Bronchial epithelial cell (primary cell): ENCODE measurements around the gene RAPGEF2. TPM values are rescaled to one million over a fixed set of nuclear protein-coding genes. Genes with fewer than 3 reads are reported as not detected.
"Not testable (repeated sequence)": the region's sequence is repeated elsewhere in the genome, so short reads cannot be mapped to it uniquely, and the experiment has no call there.

Experiments used
- DNase-seq: peaks from one replicate; pipeline ENCODE4 v3.0.0-alpha.2; 2010; ENCODE audit warnings: low read depth
- FAIRE-seq: peaks from 2 replicates; lab custom pipeline; 2011; peaks lifted over from hg19 to GRCh38; lab: Jason Lieb, UNC
- H3K27me3 ChIP-seq: 2 replicates; pipeline ENCODE4 v1.5.1; 2011; ENCODE audit warnings: low read length; ENCODE audit not compliant: control insufficient read depth, insufficient read depth
- H3K36me3 ChIP-seq: 2 replicates; pipeline ENCODE4 v1.5.1; 2011; ENCODE audit warnings: low read length; ENCODE audit not compliant: control insufficient read depth, insufficient read depth
- H3K4me3 ChIP-seq: 2 replicates; pipeline ENCODE4 v1.5.1; 2011; ENCODE audit warnings: mild to moderate bottlenecking, low read depth, low read length, control low read depth
- total RNA-seq: library from RNA; depleted of rRNA; stranded (reverse); fragments of >200 nt; gene quantifications from 2 replicates; pipeline ENCODE4 v1.2.1, GENCODE V29; 2014
- TF ChIP-seq, protein P1 (sequence below): IDR thresholded peaks from 2 replicates; pipeline ENCODE4 v1.5.1; 2011; ENCODE audit warnings: mild to moderate bottlenecking, moderate library complexity, low read length, control low read depth, inconsistent platforms; ENCODE audit not compliant: insufficient read depth, severe bottlenecking

RAPGEF2 gene
- total RNA-seq, 1 donor from 2014 or later = 37.6 TPM

DNA sequence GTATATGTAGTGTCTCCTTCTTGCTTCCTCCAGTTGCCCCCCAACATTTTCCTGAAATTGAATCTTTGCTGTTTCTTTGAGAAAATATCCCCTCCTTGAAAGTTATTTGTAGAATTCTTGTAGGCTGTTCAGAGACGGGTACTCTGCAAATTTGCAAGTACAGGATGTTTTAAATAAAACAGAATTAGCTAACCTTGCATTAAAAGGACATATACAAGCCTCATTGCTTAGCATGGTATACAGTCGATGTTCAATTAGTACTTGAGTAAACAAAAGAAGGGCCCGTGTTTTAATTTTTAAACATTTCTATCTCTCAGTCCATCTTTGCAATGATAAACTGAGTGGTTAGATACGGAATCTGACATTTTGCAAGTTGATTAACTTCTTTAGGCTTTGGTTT lies 50.8 kb downstream of the RAPGEF2 start:
- Histone ChIP-seq H3K4me3 (no peak overlapping the region), H3K36me3 (no peaks in the 10 kb centered on the region), H3K27me3 (no peaks in the 10 kb centered on the region)
- TF ChIP-seq, protein P1, sequence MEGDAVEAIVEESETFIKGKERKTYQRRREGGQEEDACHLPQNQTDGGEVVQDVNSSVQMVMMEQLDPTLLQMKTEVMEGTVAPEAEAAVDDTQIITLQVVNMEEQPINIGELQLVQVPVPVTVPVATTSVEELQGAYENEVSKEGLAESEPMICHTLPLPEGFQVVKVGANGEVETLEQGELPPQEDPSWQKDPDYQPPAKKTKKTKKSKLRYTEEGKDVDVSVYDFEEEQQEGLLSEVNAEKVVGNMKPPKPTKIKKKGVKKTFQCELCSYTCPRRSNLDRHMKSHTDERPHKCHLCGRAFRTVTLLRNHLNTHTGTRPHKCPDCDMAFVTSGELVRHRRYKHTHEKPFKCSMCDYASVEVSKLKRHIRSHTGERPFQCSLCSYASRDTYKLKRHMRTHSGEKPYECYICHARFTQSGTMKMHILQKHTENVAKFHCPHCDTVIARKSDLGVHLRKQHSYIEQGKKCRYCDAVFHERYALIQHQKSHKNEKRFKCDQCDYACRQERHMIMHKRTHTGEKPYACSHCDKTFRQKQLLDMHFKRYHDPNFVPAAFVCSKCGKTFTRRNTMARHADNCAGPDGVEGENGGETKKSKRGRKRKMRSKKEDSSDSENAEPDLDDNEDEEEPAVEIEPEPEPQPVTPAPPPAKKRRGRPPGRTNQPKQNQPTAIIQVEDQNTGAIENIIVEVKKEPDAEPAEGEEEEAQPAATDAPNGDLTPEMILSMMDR = no peak
- FAIRE-seq (no peak), DNase-seq (no peak)

DNA sequence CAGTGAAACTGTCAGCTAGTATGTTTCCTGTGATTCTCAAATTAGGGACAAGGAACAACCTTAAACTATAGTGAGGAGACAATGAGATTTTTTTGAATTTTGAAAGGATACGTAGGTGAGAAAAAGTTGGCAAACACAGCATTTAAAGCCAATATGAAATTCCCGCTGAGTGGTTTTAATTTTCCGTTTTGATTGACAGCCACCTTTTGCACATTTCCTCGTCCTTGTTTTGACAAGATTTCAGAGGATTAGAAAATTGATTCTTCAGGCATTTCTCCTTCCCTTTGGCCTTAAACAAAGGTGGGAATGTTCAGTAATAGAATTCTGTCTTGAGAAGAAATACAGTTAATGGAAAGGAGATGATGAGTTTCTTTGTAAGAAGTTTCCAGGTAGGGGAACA lies 52.2 kb downstream of the RAPGEF2 start:
- no peaks in the 10 kb centered on the region for H3K27me3 ChIP-seq
- H3K36me3 ChIP-seq = no peaks in the 10 kb centered on the region
- no peak overlapping the region for H3K4me3 ChIP-seq
- no peak for FAIRE-seq
- TF ChIP-seq, protein P1 = no peak
- DNase-seq = no peak

DNA sequence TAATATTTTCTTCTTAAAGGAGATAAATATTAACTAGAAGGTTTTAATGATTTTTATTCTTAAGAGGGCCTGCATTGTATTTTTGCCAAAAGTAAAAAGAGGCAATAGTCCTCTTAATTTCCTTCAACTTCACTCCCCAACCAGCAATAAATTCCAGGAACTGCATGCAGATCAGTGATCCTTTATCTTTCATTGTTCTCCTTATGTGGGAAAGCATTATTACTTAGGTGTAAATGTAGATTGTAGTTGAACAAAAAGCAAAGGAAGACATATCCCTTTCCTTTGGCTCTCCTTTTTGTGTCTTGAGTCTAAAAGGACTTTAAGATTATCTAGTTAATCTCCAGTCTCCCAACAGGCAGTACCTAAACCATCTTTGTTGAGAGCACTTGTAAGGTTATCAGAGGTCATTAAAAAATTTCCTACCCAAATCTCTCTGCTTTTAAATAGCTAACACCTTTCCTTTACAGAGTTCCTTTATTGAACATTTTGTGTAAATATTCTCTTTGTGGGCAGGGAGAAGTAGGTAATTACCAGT lies 55.3 kb downstream of the RAPGEF2 start:
- TF ChIP-seq, protein P1 = no peak
- FAIRE-seq (no peak), DNase-seq (no peak)
- no peaks in the 10 kb centered on the region for H3K36me3 ChIP-seq
- no peaks in the 10 kb centered on the region for H3K27me3 ChIP-seq
- H3K4me3 ChIP-seq = no peak overlapping the region

DNA sequence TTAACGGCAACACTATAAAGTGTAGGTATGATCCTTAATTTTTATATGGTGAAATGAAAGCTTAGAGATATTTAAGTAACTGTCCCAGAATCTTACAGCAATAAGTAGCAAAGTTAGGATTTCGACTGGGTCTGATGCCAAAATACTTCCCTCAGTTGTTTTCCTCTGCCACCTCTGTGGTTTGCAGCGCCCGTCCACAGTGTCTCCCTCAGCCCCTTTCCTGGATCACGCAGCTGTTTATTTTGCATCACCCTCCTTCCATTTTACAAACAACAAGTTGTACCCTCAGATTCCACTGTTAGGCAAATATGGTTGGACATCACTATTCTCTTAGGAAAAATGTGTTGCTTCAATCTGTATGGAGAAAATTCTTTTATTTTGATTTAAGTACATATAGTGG lies 56.1 kb downstream of the RAPGEF2 start:
- TF ChIP-seq, protein P1 = no peak
- H3K36me3 ChIP-seq = no peaks in the 10 kb centered on the region
- FAIRE-seq = no peak

DNA sequence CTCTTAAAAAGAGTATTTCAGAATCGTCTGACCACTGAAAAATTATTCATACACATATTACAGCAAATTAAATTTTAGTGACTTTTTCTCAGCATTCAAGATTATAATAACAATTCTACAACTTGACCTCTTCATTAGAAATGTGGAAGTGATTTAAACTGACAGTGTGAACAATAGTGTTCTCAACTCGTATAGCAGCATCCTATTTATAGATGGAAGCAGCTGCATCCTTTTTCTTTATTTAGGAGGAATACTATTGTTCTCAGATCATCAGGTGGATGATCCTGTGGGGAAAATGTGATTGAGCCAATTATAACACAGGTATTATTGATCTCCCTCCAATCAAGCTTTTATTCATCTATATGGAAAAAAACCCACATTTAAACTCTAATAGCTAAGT lies 56.7 kb downstream of the RAPGEF2 start:
- DNase-seq (no peak), FAIRE-seq (no peak)
- TF ChIP-seq, protein P1 = no peak
- H3K36me3 ChIP-seq = no peaks in the 10 kb centered on the region
- H3K27me3 ChIP-seq = no peaks in the 10 kb centered on the region
- no peak overlapping the region for H3K4me3 ChIP-seq

More for the DNA sequence above, 56.1 kb downstream of the RAPGEF2 start:
- H3K4me3 ChIP-seq = no peak overlapping the region
- H3K27me3 ChIP-seq = no peaks in the 10 kb centered on the region
- no peak for DNase-seq

DNA sequence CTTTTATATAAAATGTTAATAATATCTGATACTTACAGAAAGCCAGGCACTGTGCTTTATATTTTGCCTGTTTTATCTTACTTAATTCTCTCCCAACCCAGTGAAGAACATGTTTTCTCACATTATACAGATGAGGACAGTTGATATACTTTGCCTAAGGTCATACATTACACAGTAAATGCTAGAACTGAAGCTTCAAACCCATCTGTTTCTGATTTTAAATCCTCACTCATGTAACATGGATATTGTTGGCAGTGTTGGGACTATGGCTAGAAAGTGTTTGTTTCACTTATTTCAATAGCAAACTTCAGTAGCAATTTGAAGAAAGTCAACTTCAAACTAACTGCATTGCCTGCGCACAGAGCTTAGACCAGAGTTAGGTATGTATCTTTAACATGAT lies 57.4 kb downstream of the RAPGEF2 start:
- Histone ChIP-seq H3K27me3 (no peaks in the 10 kb centered on the region), H3K36me3 (no peaks in the 10 kb centered on the region), H3K4me3 (no peak overlapping the region)
- FAIRE-seq (no peak), DNase-seq (no peak)
- TF ChIP-seq, protein P1 = no peak

DNA sequence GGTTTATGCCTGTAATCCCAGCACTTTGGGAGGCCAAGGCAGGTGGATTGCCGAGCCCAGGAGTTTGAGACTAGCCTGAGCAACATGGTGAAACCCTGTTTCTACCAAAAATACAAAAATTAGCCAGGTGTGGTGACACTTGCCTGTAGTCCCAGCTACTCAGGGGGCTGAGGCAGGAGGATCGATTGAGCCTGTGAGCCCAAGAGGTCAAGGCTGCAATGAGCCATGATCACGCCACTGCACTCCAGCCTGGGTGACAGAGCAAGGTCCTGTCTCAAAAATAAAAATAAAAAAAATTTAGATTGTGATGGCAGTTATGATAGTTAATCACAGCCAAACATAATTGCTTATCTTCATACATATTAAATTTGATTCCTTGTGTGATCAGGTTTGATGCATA lies 58.6 kb downstream of the RAPGEF2 start:
- not testable (repeated sequence) for H3K27me3 ChIP-seq, H3K36me3 ChIP-seq, FAIRE-seq, H3K4me3 ChIP-seq, DNase-seq
